KG1 (cell line): ENCODE data around the gene GMDS.
"Not testable (repeated sequence)": the region's sequence is repeated elsewhere in the genome, so short reads cannot be mapped to it uniquely, and the experiment has no call there.

Experiments
- DNase-seq: peaks from one replicate; lab custom pipeline; 2025; lab: John Stamatoyannopoulos, UW

Gene GMDS

DNA sequence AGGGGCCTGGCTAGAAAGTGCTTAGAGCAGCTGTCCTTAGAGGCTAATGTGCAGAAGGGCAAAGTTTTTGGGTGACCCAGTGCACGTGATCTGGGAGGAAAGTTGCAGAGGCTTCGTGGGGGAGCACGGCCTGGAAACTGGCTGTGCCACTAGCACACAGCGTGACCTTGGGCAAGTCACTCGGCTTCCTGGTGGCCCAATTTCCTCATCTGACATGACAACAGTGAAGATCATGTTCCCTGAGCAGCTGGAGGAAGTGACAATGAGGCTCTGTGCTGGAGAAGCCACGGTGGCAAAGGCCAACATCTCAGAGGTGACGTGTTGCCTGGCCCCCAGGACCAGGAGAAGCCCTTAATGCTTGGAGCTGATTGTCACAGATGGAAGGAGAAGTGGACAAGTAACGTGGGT is 536.2 kb downstream of the GMDS start:
- DNase-seq = no peak

DNA sequence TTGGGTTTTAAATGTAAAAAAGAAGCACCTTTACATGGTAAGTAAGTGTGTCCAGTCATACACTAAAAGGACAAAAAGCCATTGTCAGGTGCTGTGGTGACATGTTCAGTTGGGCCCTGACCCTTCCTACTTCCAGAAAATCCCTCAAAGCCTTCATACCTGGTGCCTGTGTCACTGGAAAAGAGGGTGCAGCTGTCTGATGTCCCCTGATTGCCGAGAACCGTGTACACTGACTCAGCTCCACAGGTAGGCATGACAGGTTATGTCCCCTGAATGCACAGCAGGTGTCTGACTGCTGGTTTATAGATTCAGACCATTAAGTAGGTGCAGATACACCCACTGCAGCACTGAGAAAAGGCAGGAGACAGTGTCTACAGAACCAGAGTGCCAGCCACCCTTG is 536.6 kb downstream of the GMDS start:
- DNase-seq = no peak

DNA sequence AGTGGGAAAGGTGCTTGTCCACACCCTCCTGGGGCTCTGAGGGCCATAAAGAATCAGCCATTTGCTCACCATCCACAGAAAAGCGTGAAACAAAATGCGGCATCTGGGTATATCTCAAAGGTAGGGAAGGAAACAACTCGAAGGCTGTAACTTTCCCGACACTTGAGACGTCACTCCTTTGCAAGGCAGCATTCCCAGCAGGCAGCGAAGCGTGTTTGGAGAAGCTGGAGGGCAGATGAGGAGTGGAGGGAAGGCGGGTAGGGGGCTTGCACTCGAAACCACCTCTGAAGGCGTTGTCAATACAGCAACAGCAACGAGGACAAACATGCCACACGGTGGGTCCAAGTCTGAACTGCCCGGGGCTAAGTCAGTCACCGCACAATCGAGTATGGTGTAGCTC is 537.3 kb downstream of the GMDS start:
- no peak for DNase-seq

DNA sequence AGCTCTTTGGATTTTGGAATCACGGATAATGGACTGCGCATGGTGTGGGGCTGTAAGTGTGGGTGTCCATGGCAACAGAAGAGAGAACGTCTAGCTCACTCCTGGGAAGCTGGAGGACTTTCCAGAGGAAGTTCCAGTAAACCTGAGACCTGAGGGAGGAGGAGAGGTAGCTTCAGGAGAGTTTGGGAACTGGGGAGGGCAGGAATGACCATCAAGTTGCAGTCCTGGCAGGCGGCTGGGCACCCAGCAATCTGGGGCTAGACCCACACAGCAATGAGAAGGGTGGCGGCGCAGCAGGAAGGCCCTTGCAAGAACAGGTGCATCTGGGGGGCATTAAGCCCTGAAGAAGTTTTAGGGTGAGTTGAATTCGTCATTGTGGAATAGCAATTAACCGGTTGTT is 539.8 kb downstream of the GMDS start:
- DNase-seq = no peak

DNA sequence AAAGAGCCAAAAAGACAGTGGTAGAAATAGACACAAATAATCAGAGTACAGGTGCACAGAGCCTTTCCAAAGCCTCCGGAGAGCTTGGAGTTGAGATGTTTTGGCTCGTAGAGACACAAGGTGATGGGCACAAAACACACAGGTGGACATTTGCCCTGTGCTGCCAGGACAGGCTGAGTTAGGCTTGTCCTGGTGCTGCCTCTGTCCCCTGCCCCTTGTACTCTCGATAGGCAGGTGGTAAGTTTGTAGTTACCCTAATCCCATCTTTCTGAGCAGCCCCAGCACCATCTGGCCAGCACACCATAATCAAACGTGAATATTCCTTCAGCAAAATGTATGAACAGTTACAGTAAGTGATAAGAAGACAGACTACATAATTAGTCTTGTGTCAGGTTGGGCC is 540.2 kb downstream of the GMDS start:
- DNase-seq = no peak

DNA sequence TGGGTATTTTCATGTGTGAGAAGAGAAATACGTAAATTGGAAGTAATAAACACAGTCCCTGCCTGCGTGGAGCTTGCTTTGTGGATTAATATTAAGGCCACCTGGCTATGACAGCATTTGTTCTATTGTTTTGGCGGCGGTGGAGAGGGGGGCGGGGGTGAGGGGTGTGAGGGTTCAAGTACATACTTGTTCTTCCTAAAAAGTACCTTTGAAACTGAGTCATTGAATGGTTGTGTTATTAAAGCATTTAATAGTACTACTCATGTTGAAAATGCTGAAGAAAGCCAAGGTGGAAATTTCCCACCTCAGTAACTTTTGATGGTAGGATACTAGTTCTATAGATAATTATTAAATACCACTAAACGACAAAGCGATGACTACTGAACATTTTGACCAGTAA is 540.7 kb downstream of the GMDS start:
- DNase-seq = no peak

DNA sequence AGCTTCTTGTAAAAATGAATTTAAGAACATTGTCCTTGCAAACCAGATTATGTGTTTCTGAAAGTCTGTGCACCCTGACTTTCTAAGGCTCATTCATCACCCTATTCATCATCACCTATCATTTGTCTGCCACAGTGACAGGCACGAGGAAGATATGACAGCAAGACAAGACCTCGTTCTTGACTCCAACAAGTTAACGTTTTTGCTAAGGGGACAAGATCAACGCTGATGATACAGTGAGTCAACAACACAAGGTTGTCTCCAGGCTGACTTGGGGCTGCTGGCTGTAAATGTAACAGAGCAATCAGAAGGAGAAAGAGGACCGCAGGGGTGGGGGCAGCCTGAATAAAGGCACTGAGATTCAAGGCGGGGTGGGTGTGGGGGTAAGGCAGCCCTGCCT is 541.5 kb downstream of the GMDS start:
- DNase-seq = no peak

DNA sequence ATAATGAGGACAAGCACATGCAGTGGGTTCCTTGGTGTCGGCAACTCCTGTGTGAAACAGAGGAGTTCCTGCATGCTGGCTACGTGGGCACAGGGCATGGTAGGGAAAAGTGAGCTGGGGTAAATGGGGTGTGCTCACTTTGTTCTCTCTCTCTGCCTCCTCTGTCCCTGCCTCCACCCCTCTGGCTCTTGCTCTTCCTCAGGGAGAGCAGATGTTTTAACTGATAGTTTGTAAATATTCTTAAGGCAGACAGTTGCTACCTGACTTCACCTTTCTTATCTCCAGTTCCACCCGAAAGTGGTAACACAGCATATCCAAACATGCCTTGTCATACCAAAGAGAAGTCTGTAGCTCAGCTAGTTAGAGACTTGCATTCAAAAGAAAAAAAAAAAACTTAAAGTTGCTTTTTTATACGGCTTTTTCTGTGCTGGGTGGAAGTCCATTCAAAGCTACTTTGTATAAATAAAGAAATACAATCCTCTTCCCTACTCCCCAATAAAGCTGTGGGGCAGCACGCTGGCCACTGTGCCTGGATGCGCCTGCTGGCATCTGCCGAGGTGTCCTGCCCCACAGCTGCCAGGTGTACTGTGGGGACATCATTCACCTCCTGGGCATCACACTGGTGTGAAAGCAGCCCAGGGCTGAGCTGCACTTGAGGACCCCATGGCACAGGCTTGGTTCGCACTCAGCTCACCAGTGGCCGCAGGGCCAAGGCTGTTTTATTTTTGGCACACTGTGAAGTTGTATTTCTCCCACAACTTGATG is 542.1 kb downstream of the GMDS start:
- no peak for DNase-seq

DNA sequence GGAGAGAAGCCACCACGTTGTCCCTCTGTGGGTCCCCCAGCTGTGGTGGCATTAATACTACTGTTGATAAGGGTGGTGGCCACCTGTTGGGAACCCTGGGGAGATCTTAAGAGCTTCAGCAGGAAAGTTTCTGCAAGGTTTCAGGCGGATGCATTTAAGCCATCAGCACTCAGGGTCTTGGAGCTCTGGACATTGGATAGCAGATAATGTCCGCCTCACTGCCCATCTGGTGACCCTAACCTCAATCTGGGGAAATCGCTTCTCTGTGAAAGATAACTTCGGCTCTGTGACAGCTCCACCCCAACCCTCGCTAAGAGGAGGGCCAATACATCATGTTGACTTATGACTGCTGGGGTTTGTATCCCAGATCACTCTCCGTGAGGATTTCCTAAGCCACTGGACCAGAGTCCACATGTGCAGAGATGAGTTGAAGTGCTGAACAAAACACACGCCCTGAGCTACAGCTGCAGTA is 542.8 kb downstream of the GMDS start:
- no peak for DNase-seq

DNA sequence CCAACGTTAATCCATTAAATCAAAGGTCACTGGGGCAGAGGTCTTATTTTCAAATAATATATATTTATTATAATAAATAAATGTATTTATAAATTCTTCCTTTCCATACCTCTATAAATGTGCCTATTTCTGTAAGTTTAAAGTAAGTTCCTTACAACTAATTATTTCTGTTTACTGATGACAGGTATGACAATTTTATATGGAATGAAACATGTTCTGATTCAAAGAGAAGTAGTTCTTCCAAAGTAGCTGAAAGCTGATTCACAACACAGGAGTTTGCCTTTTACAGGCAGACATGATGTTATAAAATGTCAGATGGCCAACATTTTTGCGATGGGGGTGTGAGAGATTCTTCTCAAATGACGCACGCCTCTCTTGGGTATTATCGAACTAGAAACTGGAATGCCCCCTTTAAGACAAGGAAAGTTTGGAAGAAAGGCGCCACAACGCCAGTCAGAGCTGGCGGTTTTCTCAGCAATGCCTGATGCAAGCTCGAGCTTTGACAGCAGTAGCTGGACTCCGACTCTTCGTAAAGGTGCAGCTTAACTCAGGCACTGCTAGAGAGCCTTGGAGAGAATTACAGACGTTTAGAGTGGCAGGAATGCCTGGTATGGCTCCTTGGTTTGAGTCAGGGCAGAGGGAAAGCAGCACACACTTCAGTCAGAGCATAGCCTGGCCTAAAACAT is 543.6 kb downstream of the GMDS start:
- DNase-seq = no peak

DNA sequence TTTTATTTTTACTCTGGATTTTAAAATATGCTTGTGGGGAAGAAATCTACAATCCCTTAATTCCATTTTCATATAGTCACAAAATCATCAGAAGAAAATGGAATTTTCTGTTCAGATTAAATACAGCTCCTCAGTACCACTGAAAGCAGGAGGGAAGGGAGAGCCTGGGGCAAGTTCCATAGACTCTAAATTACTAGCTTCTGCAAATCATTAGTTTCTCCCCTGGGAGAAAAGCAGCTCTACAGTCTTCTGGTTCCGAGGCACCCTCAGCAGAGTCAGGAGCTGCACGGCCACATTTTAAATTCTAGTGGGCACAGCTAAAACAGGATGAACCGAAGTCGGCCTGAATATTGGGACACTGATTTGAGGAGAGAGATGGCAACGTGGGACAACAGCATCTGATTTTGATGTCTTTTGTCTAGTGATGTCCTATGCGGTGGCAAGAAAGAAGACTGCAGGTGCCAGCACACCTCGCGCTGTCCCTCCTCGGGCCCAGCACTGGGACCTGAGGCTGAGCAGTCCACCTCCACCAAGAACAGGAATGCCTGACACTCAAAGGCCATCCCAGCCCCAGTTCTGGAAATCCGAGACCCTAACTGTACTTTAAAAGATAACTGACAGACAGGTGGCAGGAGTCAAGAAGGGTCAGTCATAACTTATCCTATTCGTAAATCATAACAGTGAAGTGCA is 545.0 kb downstream of the GMDS start:
- DNase-seq = no peak

DNA sequence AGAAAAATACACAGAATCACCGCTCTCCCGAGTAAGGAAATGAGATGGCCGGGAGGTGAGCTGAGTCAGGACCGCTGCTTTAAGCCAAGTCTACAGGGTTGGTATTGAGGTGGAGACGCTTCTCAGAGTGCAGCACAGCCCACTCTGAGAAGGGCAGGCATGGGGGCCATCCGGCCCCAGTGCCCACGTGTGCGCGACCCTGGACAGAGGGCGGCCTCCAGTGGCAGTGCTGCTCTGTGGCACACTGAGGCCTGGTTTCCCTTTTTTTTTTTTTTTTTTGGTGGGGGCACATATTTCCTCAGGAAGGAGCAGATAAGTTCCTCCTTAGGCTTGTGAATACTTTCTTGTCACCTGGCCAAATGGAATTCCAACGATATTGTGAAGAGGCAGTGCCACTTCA is 546.9 kb downstream of the GMDS start:
- no peak for DNase-seq

DNA sequence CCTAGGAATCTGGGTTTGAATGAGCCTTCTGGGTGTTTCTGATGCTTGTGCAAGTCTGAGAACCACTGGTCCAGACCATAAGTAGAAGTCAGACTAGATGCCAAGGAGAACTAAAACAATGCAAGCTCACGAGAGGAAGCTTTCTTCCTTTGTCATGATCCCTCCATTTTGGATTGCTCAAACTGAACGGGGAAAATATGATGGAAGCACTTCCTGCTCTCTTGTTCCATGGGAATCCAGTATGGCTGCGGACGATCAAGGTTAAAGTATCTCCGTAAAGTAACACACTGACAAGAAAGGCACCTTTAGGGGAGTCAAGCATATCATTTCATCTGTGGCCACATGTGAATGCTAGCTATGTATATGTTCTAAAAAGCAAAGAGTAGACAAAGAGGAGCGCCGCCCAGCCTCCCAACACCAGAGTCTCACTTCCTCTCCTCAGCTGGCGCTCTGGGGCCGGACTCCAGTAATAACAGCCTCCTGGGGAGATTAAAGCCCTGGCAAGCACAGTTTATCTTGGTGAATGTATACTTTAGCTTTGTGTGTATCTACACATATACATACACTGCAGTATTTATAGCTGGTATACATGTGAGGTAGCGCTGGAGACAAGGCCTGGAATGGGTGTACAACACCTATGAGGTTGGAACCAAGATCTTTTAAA is 547.6 kb downstream of the GMDS start:
- no peak for DNase-seq

DNA sequence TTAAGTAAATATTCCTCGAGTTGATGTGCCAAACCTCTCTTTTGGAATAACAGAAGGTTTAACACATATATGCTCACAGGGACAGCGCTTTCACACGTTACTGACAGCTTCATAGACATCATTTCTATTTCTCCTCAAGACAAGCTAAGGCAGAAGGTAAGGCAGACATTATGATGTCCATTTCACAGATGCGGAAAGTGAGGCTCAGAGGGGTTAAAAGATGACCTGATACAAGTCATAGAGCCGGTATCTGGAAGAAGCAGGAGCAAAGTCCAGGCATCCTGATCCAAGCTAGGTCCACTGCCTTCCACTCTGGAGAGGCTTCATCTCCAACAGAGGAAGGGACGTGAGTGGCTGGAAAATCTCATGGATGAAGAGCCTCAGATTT is 548.9 kb downstream of the GMDS start:
- DNase-seq = no peak

DNA sequence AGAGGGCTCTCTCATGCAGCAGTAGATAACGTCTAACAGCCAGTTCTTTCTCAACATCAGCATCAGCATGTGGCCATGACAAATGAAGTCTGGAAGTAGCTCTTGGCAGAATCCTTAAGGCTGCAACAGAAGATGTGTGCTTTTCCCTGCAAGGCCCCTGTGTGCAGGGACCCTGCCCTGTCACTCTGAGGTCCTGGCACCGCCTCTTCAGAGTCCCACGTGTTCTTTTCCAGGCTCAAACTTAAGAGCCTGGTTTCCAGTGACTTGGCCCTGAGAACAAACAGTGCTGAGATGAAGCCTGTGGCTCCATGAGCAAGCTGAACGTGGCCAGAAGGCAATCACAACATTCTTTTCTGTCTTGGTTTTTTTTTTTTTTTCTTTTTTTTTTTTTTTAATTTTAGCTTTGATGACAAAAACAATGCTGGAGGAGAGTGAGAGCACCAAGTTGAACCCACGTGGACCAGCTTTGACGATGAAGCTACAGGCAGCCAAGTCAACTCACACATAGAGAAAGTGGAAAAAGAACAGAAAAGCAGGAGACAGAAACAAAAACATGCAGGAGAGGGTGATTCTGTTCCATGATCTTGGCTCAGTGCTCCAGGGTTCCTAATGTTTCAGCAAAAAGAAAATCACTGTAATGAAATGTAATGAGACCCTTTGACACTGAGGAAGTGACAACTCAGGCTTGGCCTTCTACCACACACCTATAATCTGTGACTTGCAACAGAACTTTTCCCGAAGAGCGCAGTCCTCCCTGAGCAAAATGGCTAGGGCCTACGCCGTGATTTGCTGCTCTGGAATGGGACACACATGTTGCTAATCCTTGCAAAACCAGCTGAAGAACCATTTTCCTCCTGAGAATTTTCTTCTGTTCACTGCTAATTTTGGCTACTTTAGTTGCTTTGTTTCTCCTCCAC is 549.6 kb downstream of the GMDS start:
- no peak for DNase-seq

DNA sequence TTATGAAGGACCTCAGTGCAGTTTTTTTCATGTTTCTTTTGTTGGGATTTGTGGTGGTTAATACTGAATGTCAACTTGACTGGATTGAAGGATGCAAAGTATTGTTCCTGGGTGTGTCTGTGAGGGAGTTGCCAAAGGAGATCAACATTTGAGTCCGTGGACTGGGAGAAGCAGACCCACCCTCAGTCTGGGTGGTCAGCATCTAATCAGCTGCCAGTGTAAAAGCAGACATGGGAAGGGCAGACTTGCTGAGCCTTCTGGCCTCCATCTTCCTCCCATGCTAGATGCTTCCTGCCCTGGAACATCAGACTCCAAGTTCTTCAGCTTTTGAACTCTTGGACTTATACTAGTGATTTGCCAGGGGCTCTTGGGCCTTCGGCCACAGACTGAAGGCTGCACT is 553.6 kb downstream of the GMDS start:
- not testable (repeated sequence) for DNase-seq

DNA sequence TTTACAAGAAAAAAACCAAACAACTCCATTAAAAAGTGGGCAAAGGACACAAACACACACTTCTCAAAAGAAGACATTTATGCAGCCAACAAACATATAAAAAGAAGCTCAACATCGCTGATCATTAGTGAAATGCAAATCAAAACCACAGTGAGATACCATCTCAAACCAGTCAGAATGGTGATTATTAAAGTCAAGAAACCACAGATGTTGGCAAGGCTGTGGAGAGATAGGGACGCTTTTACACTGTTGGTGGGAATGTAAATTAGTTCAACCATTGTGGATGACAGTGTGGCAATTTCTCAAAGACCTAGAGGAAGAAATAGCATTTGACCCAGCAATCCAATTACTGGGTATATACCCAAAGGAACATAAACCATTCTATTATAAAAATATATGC is 554.7 kb downstream of the GMDS start:
- not testable (repeated sequence) for DNase-seq

DNA sequence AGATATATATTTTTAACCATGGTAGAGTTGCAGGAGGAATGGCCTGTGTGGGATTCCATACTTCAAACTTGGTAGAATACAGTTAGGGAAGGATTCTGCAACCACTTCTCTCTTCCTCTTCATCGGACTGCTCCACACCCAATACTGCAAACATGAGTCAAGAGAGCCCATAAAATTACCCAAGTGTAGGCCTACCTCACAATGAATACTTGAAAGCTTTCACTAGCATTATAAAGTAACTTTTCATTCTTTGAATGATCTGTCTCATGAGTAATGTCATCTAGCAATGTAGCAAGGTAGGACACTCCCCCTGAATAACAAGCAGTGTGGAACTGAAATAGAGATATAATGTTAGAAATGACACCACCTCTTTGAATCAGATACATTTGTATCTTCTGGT is 556.3 kb downstream of the GMDS start:
- no peak for DNase-seq

DNA sequence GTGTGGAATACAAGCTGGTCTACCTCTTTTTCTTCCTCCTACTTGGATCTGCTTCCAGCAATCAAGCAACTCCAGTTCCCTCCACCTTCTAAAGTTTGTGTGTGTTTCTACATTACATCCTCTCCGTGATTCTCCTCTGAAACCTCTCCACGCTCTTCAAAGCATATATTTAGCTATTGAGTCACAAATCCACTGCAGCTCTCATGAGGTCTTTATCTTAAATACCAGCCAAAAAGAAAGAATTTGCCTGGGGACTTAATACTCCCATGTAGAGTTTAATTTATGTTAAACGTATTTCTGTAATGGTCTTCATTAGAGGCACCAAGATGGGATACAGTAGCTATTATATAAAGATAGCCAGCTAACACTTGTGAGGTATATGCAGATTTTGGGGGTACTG is 557.0 kb downstream of the GMDS start:
- DNase-seq = no peak

DNA sequence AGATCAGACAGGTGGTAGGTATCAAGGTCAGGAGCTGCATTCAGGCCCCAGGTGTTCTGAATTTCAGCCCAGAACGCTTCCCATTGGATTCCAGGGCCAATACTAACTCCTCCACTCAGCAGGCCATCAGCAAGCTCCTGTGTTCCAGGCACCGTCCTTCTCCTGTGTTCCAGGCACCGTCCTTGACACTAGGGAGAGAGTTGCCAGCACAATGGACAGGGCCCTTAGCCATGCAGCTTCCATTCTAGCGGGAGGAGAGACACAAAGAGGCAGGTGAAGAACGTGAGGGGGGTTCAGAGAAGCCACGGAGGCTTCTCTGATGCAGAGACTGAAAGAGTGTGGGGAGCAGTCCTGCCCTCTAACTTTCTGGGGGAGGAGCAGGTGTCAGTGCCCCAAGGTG is 558.0 kb downstream of the GMDS start:
- DNase-seq = no peak
